Psoas muscle (tissue), 8 donors: ENCODE data around the gene VWC2L. TPM values are rescaled to one million over a fixed set of nuclear protein-coding genes. Genes with fewer than 3 reads are reported as not detected.

ENCODE experiments used
- ATAC-seq, 4 donors: fragments of 200-7000 bp; cut with Tn5 transposase; one replicate each; pipeline ENCODE4 v1.9.1; 2020; ENCODE audit warnings: moderate library complexity in 3 of 4, mild to moderate bottlenecking in 2 of 4
- DNase-seq, 2 donors: peaks; one replicate each; pipeline ENCODE4 v3.0.0-alpha.2; 2020
- H3K27ac ChIP-seq: fragments of 200-600 bp; one replicate; pipeline ENCODE4 v1.8.0; 2022
- H3K27me3 ChIP-seq, 3 donors: fragments of 200-600 bp in 1 of 3; one replicate each; pipeline versions ENCODE4 v1.6.1 to v1.8.0; 2013 to 2022; ENCODE audit warnings: low read length in 2 of 3, mild to moderate bottlenecking in 2 of 3, moderate library complexity in 1 of 3; ENCODE audit not compliant: insufficient read depth in 3 of 3
- H3K36me3 ChIP-seq, 2 donors: fragments of 200-600 bp in 1 of 2; one replicate each; pipeline versions ENCODE4 v1.6.1 to v1.8.0; 2013 to 2022; ENCODE audit warnings: low read depth in 1 of 2, mild to moderate bottlenecking in 1 of 2, moderate library complexity in 1 of 2; ENCODE audit not compliant: insufficient read depth in 1 of 2
- H3K4me1 ChIP-seq: fragments of 200-600 bp; one replicate; pipeline ENCODE4 v1.8.0; 2022
- H3K4me3 ChIP-seq: fragments of 200-600 bp; one replicate; pipeline ENCODE4 v1.8.0; 2022; ENCODE audit warnings: mild to moderate bottlenecking
- H3K9me3 ChIP-seq: fragments of 200-600 bp; one replicate; pipeline ENCODE4 v1.8.0; 2022
- CTCF ChIP-seq: fragments of 200-600 bp; IDR thresholded peaks from one replicate; pipeline ENCODE4 v1.8.0; 2022; ENCODE audit warnings: antibody characterized with exemption
- WGBS, 3 donors: extraction: QIAGEN DNeasy Blood & Tissue Kit; methylation state at CpG; one replicate each; pipeline versions ENCODE4 v1.1.6 to v1.1.7; 2013; 5-methylcytosine and 5-hydroxymethylcytosine counted together
- intact Hi-C, 2 donors: fragments of 100-400 bp; cut with DNase I; formaldehyde crosslinking; loops; one replicate each; pipeline versions ENCODE4 v1.11.0 to v1.14.2; 2022
- polyA plus RNA-seq, 3 donors: library from polyadenylated mRNA; stranded (reverse); fragments of 200-250 nt; gene quantifications; one replicate each; pipeline ENCODE4 v1.2.3, GENCODE V29; 2013
- total RNA-seq, 4 donors: library from RNA; stranded (reverse); fragmentation: NEBNext Ultra II Directional in 2 of 4; extraction: Animal tissue kit (Norgen Biotek cat#: 25700) in 2 of 4; gene quantifications; one replicate each; pipeline versions ENCODE4 v1.2.1 to v1.2.4, GENCODE V29; 2021 to 2023
- donor health status: healthy with polysubstance abuse.
- donor health status: DM: no; HTN: no; CAD: no; lungs with moderate emphysema.
- donor health status: Bipolar disorder and iron deficiency.
- donor health status: healthy.
- donor health status: DM: yes; HTN: yes; CAD: no.
- donor health status: DM: no; HTN: no; CAD: no.
- donor health status: DM: no; HTN: no; CAD: no.
- donor health status: DM: yes; HTN: yes; CAD: no.

Gene VWC2L
- total and polyA plus RNA-seq, 7 donors = 0.04 to 0.87 (median 0.51) TPM; not detected in 4

- Histone ChIP-seq H3K27me3 (no peaks in the 10 kb centered on the region), H3K9me3 (no peaks in the 10 kb centered on the region), H3K4me3 (no peak overlapping the region), H3K36me3 (no peaks in the 10 kb centered on the region), H3K27ac (no peak overlapping the region), H3K4me1 (peaks cover 18% of the 10 kb centered on the region)
- WGBS, 3 donors = 88 to 90% (median 89%) methylated on average over 2 of the region's 2 CpGs
- intact Hi-C loops = no loop called here
- no peak for DNase-seq
- no peak for ATAC-seq
- TF ChIP-seq CTCF = no peak
These were observed 81.8 kb downstream of the VWC2L start for GRCh38 chr2:214492608-214493007.

- intact Hi-C loops = no loop called here
- H3K9me3 ChIP-seq = no peaks in the 10 kb centered on the region
- H3K36me3 ChIP-seq = no peaks in the 10 kb centered on the region
- 76 to 85% (median 78%) methylated on average over 3 of the region's 3 CpGs for WGBS, 3 donors
- no peak for TF ChIP-seq CTCF
- H3K27me3 ChIP-seq = no peaks in the 10 kb centered on the region
- H3K4me1 ChIP-seq = peaks cover 15% of the 10 kb centered on the region
- DNase-seq = no peak
- ATAC-seq = no peak
- H3K27ac ChIP-seq = no peak overlapping the region
- H3K4me3 ChIP-seq = no peak overlapping the region
These were observed 86.6 kb downstream of the VWC2L start for GRCh38 chr2:214497489-214497888.

DNA sequence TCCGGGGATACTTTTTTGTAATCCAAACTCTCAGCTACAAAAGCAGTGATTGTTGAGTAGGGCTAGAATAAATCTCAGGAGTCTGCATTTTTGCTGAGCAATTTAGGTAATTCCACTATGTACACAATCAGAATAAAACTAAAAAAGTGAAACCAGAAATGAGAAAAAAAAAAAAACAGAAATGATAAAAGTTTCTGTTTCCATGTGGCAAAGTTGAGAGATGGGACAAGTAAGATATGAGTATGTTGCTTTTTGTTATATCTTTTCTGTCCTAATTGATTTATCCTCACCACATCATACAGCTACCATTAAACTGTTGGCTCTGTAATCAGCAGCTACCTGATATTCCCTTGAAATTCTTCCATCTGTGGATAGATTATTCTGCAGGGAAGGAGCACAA lies 92.7 kb downstream of the VWC2L start:
- Histone ChIP-seq H3K27ac (no peak overlapping the region), H3K9me3 (no peaks in the 10 kb centered on the region), H3K36me3 (no peaks in the 10 kb centered on the region), H3K4me3 (no peak overlapping the region), H3K4me1 (no peaks in the 10 kb centered on the region), H3K27me3 (no peaks in the 10 kb centered on the region)
- ATAC-seq = no peak
- intact Hi-C loops = no loop called here
- no peak for TF ChIP-seq CTCF
- 80 to 90% (median 84%) methylated on average over 1 of the region's 1 CpG for WGBS, 3 donors
- DNase-seq = no peak

GRCh38 chr2:214504599-214505376 lies 93.9 kb downstream of the VWC2L start:
- no peak for TF ChIP-seq CTCF
- 67 to 74% (median 68%) methylated on average over 8 of the region's 8 CpGs for WGBS, 3 donors

GRCh38 chr2:214507032-214507431 lies 96.2 kb downstream of the VWC2L start:
- intact Hi-C loops = no loop called here
- Histone ChIP-seq H3K36me3 (no peaks in the 10 kb centered on the region), H3K27ac (no peak overlapping the region), H3K9me3 (no peaks in the 10 kb centered on the region), H3K4me1 (no peaks in the 10 kb centered on the region), H3K27me3 (no peaks in the 10 kb centered on the region), H3K4me3 (no peak overlapping the region)
- ATAC-seq = no peak
- no peak for DNase-seq
- no peak for TF ChIP-seq CTCF

More at GRCh38 chr2:214504599-214505376, 93.9 kb downstream of the VWC2L start:
- no peak for DNase-seq
- Histone ChIP-seq H3K27me3 (no peaks in the 10 kb centered on the region), H3K36me3 (no peaks in the 10 kb centered on the region), H3K27ac (no peak overlapping the region), H3K9me3 (no peaks in the 10 kb centered on the region), H3K4me3 (no peak overlapping the region), H3K4me1 (no peaks in the 10 kb centered on the region)
- ATAC-seq = no peak
- intact Hi-C loops = no loop called here
